ENCODE data around the gene CELF2. TPM values are rescaled to one million over a fixed set of nuclear protein-coding genes. Genes with fewer than 3 reads are reported as not detected.
A peak's percentile ranks its signal among the peaks of the same experiment; 100 is the strongest.

The CELF2 gene
- total RNA-seq, 1 donor from 2014 or later, result 31.6 TPM

DNA sequence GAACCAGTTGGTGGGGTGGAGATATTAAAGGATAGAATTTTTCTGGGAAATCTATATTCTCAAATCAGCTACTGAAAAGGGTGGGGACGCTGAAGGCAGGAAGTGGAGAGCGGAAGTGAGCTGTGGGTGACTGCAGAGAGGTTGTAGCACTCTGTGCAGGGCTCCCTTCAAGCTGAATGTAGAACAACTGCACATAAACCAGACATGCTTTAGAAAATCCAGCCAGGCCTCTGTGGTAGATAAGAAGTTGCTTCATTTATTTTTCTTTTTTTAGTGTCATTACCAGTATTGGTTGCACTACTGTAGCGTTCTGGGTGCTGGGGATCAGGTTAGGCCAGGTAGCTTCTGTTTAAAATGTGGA, 127.8 kb downstream of the CELF2 start:
- Histone ChIP-seq H3K36me3 (no peaks in the 10 kb centered on the region), H3K9ac (no peak overlapping the region), H2AFZ (replicated peaks) (no peak overlapping the region), H3K4me2 (no peak overlapping the region), H3K9me3 (ENCODE audit: low read depth) (no peaks in the 10 kb centered on the region), H3K79me2 (ENCODE audit: low read depth) (no peaks in the 10 kb centered on the region), H3K4me3 (no peak overlapping the region), H3K4me1 (peaks cover 19% of the 10 kb centered on the region), H4K20me1 (ENCODE audit: low read depth) (no peaks in the 10 kb centered on the region), H3K27me3 (no peaks in the 10 kb centered on the region), H3K27ac (no peak overlapping the region), H3F3A (ENCODE audit: low read depth) (no peaks in the 10 kb centered on the region)
- peaks cover 2% of the 10 kb centered on the region for H3K36me3 Mint-ChIP-seq
- peaks cover 38% of the 10 kb centered on the region for H3K4me1 Mint-ChIP-seq
- H3K27ac Mint-ChIP-seq, result no peak overlapping the region
- H3K9me3 Mint-ChIP-seq, result no peaks in the 10 kb centered on the region
- TF ChIP-seq EZH2phosphoT487 (IDR thresholded peaks at IDR 0.05), result no peak
- TF ChIP-seq, protein P1, sequence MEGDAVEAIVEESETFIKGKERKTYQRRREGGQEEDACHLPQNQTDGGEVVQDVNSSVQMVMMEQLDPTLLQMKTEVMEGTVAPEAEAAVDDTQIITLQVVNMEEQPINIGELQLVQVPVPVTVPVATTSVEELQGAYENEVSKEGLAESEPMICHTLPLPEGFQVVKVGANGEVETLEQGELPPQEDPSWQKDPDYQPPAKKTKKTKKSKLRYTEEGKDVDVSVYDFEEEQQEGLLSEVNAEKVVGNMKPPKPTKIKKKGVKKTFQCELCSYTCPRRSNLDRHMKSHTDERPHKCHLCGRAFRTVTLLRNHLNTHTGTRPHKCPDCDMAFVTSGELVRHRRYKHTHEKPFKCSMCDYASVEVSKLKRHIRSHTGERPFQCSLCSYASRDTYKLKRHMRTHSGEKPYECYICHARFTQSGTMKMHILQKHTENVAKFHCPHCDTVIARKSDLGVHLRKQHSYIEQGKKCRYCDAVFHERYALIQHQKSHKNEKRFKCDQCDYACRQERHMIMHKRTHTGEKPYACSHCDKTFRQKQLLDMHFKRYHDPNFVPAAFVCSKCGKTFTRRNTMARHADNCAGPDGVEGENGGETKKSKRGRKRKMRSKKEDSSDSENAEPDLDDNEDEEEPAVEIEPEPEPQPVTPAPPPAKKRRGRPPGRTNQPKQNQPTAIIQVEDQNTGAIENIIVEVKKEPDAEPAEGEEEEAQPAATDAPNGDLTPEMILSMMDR (IDR thresholded peaks at IDR 0.05), result no peak
- TF ChIP-seq EZH2 (IDR thresholded peaks at IDR 0.05), result no peak
- H3K4me3 Mint-ChIP-seq, result no peak overlapping the region
- peaks cover 4% of the 10 kb centered on the region for H3K27me3 Mint-ChIP-seq (ENCODE audit: insufficient read depth, low read depth)
- no peak for DNase-seq (ENCODE audit: low spot score)

DNA sequence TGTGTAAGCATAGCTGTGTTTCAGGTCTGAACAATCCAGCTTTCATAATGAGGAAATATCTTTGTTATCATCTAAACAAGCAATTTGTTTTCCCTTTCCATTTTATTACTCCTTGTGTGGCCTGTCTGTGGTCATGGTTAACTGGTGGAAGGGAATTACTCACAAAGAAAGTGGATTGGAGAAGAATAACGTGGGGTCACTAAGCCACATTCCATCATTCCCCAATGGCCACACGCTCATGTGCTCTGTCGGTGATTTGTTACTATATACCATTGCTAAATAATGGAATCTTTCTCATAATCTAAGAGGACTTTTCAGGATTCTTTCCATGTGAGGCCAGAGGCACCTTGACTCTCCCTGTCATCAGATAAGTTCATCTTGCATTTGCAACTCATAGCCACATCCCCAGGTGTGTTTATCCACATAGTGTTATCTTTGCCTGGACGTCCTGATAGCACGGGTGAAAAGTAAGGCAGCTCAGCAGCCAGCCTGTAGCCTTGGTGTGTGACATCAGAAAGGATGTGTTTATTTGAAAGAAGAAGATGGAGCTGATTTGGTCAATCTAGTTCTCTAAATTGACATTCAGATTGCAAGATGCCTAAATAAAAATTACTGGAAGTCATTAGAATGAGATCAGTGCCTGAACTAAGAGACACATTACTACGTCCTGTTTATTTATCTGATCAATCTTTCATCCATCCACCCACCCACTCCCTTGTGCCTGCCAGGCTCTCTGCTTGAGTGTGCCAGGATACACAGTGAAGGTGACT, 128.9 kb downstream of the CELF2 start:
- H3K9ac ChIP-seq, result no peak overlapping the region
- H3K36me3 ChIP-seq, result no peaks in the 10 kb centered on the region
- DNase-seq (ENCODE audit: low spot score), result no peak
- H3K36me3 Mint-ChIP-seq, result no peaks in the 10 kb centered on the region
- no peaks in the 10 kb centered on the region for H3K27me3 ChIP-seq
- H3K9me3 Mint-ChIP-seq, result no peaks in the 10 kb centered on the region
- no peaks in the 10 kb centered on the region for H3F3A ChIP-seq (ENCODE audit: low read depth)
- no peak overlapping the region for H3K4me3 Mint-ChIP-seq
- H3K9me3 ChIP-seq (ENCODE audit: low read depth), result no peaks in the 10 kb centered on the region
- H3K4me1 ChIP-seq, result peaks cover 19% of the 10 kb centered on the region
- no peak overlapping the region for H3K4me2 ChIP-seq
- no peak overlapping the region for H3K27ac Mint-ChIP-seq
- H4K20me1 ChIP-seq (ENCODE audit: low read depth), result no peaks in the 10 kb centered on the region
- TF ChIP-seq, protein P1 (IDR thresholded peaks at IDR 0.05), result no peak
- TF ChIP-seq EZH2phosphoT487 (IDR thresholded peaks at IDR 0.05), result no peak
- no peak for TF ChIP-seq EZH2 (IDR thresholded peaks at IDR 0.05)
- H3K4me1 Mint-ChIP-seq, result peaks cover 38% of the 10 kb centered on the region
- H3K27me3 Mint-ChIP-seq (ENCODE audit: insufficient read depth, low read depth), result peaks cover 4% of the 10 kb centered on the region
- H2AFZ ChIP-seq (replicated peaks), result no peak overlapping the region
- no peaks in the 10 kb centered on the region for H3K79me2 ChIP-seq (ENCODE audit: low read depth)
- H3K4me3 ChIP-seq, result no peak overlapping the region
- no peak overlapping the region for H3K27ac ChIP-seq

DNA sequence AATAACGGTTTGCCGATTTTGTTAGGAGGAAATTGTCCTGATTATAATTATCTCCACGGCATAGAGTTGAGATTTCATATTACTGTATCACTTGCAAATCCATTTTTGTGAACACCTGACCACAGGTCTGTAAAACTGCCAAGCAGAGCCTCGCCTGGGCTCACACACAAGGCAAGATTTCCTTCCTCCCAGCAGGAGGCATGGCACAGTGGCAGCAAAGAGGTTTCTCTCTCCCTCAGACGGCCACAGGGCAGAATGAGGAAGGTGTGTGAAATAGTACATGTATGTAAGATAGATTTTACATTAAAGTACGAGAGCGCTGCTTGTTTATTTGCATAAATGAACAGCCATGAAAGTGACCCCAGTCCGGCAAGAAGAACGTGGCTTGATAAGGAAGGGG, 130.1 kb downstream of the CELF2 start:
- Histone ChIP-seq H3K79me2 (ENCODE audit: low read depth) (no peaks in the 10 kb centered on the region), H3K9ac (no peak overlapping the region), H3K9me3 (ENCODE audit: low read depth) (no peaks in the 10 kb centered on the region), H3K36me3 (no peaks in the 10 kb centered on the region), H2AFZ (replicated peaks) (no peak overlapping the region), H3F3A (ENCODE audit: low read depth) (no peaks in the 10 kb centered on the region), H3K4me1 (peaks cover 19% of the 10 kb centered on the region), H4K20me1 (ENCODE audit: low read depth) (no peaks in the 10 kb centered on the region), H3K27ac (no peak overlapping the region), H3K27me3 (no peaks in the 10 kb centered on the region), H3K4me3 (no peak overlapping the region), H3K4me2 (no peak overlapping the region)
- TF ChIP-seq EZH2phosphoT487 (IDR thresholded peaks at IDR 0.05) (no peak), EZH2 (IDR thresholded peaks at IDR 0.05) (no peak)
- TF ChIP-seq, protein P1 (IDR thresholded peaks at IDR 0.05), result no peak
- Mint-ChIP-seq H3K9me3 (no peaks in the 10 kb centered on the region), H3K27me3 (ENCODE audit: insufficient read depth, low read depth) (peaks cover 4% of the 10 kb centered on the region), H3K4me1 (peaks cover 38% of the 10 kb centered on the region), H3K36me3 (no peaks in the 10 kb centered on the region), H3K4me3 (no peak overlapping the region), H3K27ac (no peak overlapping the region)
- peak; percentile 30 for DNase-seq (ENCODE audit: low spot score)
